Dermis microvascular lymphatic vessel endothelial cell (primary cell): Measurements from ENCODE around the gene GCLC. TPM values are rescaled to one million over a fixed set of nuclear protein-coding genes. Genes with fewer than 3 reads are reported as not detected.

ENCODE experiments used
- DNase-seq, 2 donors: peaks; one replicate each; pipeline versions ENCODE4 v3.0.0 to v3.0.0-alpha.2; 2010; ENCODE audit warnings: low read depth in 2 of 2
- total RNA-seq: library from RNA; depleted of rRNA; stranded (reverse); fragments of >200 nt; gene quantifications from 2 replicates; pipeline ENCODE4 v1.2.1, GENCODE V29; 2014

GCLC gene
- total RNA-seq, 1 donor from 2014 or later, result 19.0 TPM

- no peak for DNase-seq
Observed at GRCh38 chr6:53527249-53527765, 17.6 kb downstream of the GCLC start.

- no peak for DNase-seq
Observed at GRCh38 chr6:53526000-53526399, 18.9 kb downstream of the GCLC start.

- peak in 1 of 2 donors; percentile 30 for DNase-seq
Observed at GRCh38 chr6:53524455-53524815, 20.5 kb downstream of the GCLC start.

- DNase-seq, result no peak
Observed at GRCh38 chr6:53523511-53524454, 21.1 kb downstream of the GCLC start.

GRCh38 chr6:53520320-53520928, 24.5 kb downstream of the GCLC start:
- no peak for DNase-seq

- DNase-seq, result no peak
Observed at GRCh38 chr6:53518862-53519261, 26.0 kb downstream of the GCLC start.

- no peak for DNase-seq
Observed at GRCh38 chr6:53517021-53517420, 27.9 kb downstream of the GCLC start.

- no peak for DNase-seq
Observed at GRCh38 chr6:53514677-53515076, 30.2 kb downstream of the GCLC start.

GRCh38 chr6:53513519-53513966, 31.4 kb downstream of the GCLC start:
- no peak for DNase-seq

GRCh38 chr6:53513056-53513455, 31.8 kb downstream of the GCLC start:
- DNase-seq, result no peak

- no peak for DNase-seq
Observed at GRCh38 chr6:53512626-53513025, 32.3 kb downstream of the GCLC start.

- no peak for DNase-seq
Observed at GRCh38 chr6:53510746-53511145, 34.2 kb downstream of the GCLC start.

- no peak for DNase-seq
Observed at GRCh38 chr6:53506872-53507271, 38.0 kb downstream of the GCLC start.

GRCh38 chr6:53504512-53504911, 40.4 kb downstream of the GCLC start:
- no peak for DNase-seq

- no peak for DNase-seq
Observed at GRCh38 chr6:53503060-53503459, 41.8 kb downstream of the GCLC start.

GRCh38 chr6:53501432-53501831, 43.5 kb downstream of the GCLC start:
- DNase-seq, result no peak

- DNase-seq, result no peak
Observed at GRCh38 chr6:53500095-53500494, 44.8 kb downstream of the GCLC start.

- DNase-seq, result no peak
Observed at GRCh38 chr6:53499094-53499493, 45.8 kb downstream of the GCLC start.

- no peak for DNase-seq
Observed at GRCh38 chr6:53498649-53499048, 46.3 kb downstream of the GCLC start.

- DNase-seq, result no peak
Observed at GRCh38 chr6:53497905-53498304, 47.0 kb downstream of the GCLC start.

- DNase-seq, result no peak
Observed at GRCh38 chr6:53496797-53497375, 48.0 kb downstream of the GCLC start.
